H1 (cell line): ENCODE data around the gene ZDHHC1.
"Not testable (repeated sequence)": the region's sequence is repeated elsewhere in the genome, so short reads cannot be mapped to it uniquely, and the experiment has no call there.

ENCODE experiments used
- BRCA1 ChIP-seq: IDR thresholded peaks from 2 replicates; pipeline ENCODE4 v1.6.1; 2012; ENCODE audit warnings: low read depth, low read length, improper control_type of control experiment
- CHD2 ChIP-seq: IDR thresholded peaks from 2 replicates; pipeline ENCODE4 v1.6.1; 2012; ENCODE audit warnings: low read length, improper control_type of control experiment
- CTCF ChIP-seq, 3 experiments: IDR thresholded peaks; 1 replicate in 2 of 3; 2 replicates in 1 of 3; pipeline versions ENCODE4 v1.5.1 to v1.6.1; 2011; ENCODE audit warnings: low read length in 3 of 3, mild to moderate bottlenecking in 3 of 3, inconsistent platforms in 2 of 3, low read depth in 1 of 3, moderate library complexity in 1 of 3; ENCODE audit not compliant: insufficient read depth in 1 of 3; ENCODE audit errors: control extremely low read depth in 1 of 3
- EZH2 ChIP-seq: fragments of 200-600 bp; sonication (generic); IDR thresholded peaks from 2 replicates; pipeline ENCODE4 v1.7.1; 2012; ENCODE audit warnings: low read depth, mild to moderate bottlenecking, moderate library complexity, low read length, inconsistent platforms; ENCODE audit not compliant: severe bottlenecking
- GABPA ChIP-seq: IDR thresholded peaks from 2 replicates; pipeline ENCODE4 v1.6.1; 2011; ENCODE audit warnings: mild to moderate bottlenecking, low read length, moderate library complexity, borderline replicate concordance; ENCODE audit not compliant: insufficient read depth
- POLR2A ChIP-seq, 2 experiments: IDR thresholded peaks; 1 replicate in 1 of 2; 2 replicates in 1 of 2; pipeline ENCODE4 v1.6.1; 2011; ENCODE audit warnings: low read depth in 2 of 2, low read length in 2 of 2, mild to moderate bottlenecking in 2 of 2; ENCODE audit errors: control extremely low read depth in 1 of 2
- SRF ChIP-seq: IDR thresholded peaks from 2 replicates; pipeline ENCODE4 v1.6.1; 2011; ENCODE audit warnings: mild to moderate bottlenecking, low read depth, low read length, moderate library complexity
- SUZ12 ChIP-seq: fragments of 200-600 bp; sonication (generic); IDR thresholded peaks from 2 replicates; pipeline ENCODE4 v1.6.1; 2012; ENCODE audit warnings: mild to moderate bottlenecking, inconsistent platforms, low read length, moderate library complexity, mixed read lengths

- TF ChIP-seq SUZ12; POLR2A (IDR thresholded peaks at IDR 0.05; ENCODE audit: control extremely low read depth in 1 of 2, low read depth in 2 of 2, low read length in 2 of 2); EZH2; BRCA1; GABPA; SRF; CHD2; CTCF (IDR thresholded peaks at IDR 0.05; ENCODE audit: control extremely low read depth in 1 of 3, insufficient read depth in 1 of 3, low read depth in 1 of 3, low read length in 3 of 3): not testable (repeated sequence)
Observed at GRCh38 chr16:67376012-67376411, 40.3 kb downstream of the ZDHHC1 start.
